Measurements from ENCODE around the gene CTBP2. TPM values are rescaled to one million over a fixed set of nuclear protein-coding genes. Genes with fewer than 3 reads are reported as not detected.

CTBP2 gene
- total and polyA plus RNA-seq, 4 donors = 19.2 to 80.6 (median 63.2) TPM

GRCh38 chr10:125012851-125013528 is 147.4 kb downstream of the CTBP2 start:
- no peak for TF ChIP-seq CTCF (IDR thresholded peaks at IDR 0.05; ENCODE audit: control extremely low read depth, extremely low read depth)
- H3K36me3 ChIP-seq (ENCODE audit: control insufficient read depth in 4 of 4, insufficient read depth in 4 of 4, low read length in 4 of 4) = peaks cover 0 to 13% (median 3%) of the 10 kb centered on the region in 4 donors
- no peaks in the 10 kb centered on the region for H3K9me3 ChIP-seq (ENCODE audit: control insufficient read depth in 4 of 4, insufficient read depth in 3 of 4, low read length in 3 of 4)
- ATAC-seq (ENCODE audit: insufficient read depth, low FRiP score) (no peak), DNase-seq (no peak)
- H3K4me3 ChIP-seq = no peak overlapping the region
- peaks cover 15 to 44% (median 29%) of the 10 kb centered on the region in 5 donors for H3K4me1 ChIP-seq (ENCODE audit: control insufficient read depth in 5 of 5, insufficient read depth in 5 of 5, low read length in 5 of 5)
- 95% methylated on average over 15 of the region's 15 CpGs for WGBS, 2 donors
- no peak overlapping the region for H3K27ac ChIP-seq (ENCODE audit: low read depth in 1 of 2, low read length in 1 of 2)
- H3K27me3 ChIP-seq (ENCODE audit: control insufficient read depth in 3 of 3, insufficient read depth in 3 of 3, low read length in 2 of 3) = no peaks in the 10 kb centered on the region
- no peak overlapping the region for H3K9ac ChIP-seq (ENCODE audit: insufficient read depth in 1 of 2, low read length in 2 of 2)

GRCh38 chr10:125011926-125012705 is 148.2 kb downstream of the CTBP2 start:
- H3K27me3 ChIP-seq (ENCODE audit: control insufficient read depth in 3 of 3, insufficient read depth in 3 of 3, low read length in 2 of 3) = no peaks in the 10 kb centered on the region
- H3K4me1 ChIP-seq (ENCODE audit: control insufficient read depth in 5 of 5, insufficient read depth in 5 of 5, low read length in 5 of 5) = peaks cover 12 to 38% (median 29%) of the 10 kb centered on the region in 5 donors
- H3K4me3 ChIP-seq = no peak overlapping the region
- peak overlapping the region; percentile 35 to 50 for H3K27ac ChIP-seq (ENCODE audit: low read depth in 1 of 2, low read length in 1 of 2)
- H3K9ac ChIP-seq (ENCODE audit: insufficient read depth in 1 of 2, low read length in 2 of 2) = no peak overlapping the region
- no peak for DNase-seq
- H3K36me3 ChIP-seq (ENCODE audit: control insufficient read depth in 4 of 4, insufficient read depth in 4 of 4, low read length in 4 of 4) = peaks cover 0 to 8% (median 2%) of the 10 kb centered on the region in 4 donors
- no peaks in the 10 kb centered on the region for H3K9me3 ChIP-seq (ENCODE audit: control insufficient read depth in 4 of 4, insufficient read depth in 3 of 4, low read length in 3 of 4)
- no peak for ATAC-seq (ENCODE audit: insufficient read depth, low FRiP score)
- 88 to 90% methylated on average over 27 of the region's 27 CpGs for WGBS, 2 donors
- no peak for TF ChIP-seq CTCF (IDR thresholded peaks at IDR 0.05; ENCODE audit: control extremely low read depth, extremely low read depth)

- Histone ChIP-seq H3K27ac (ENCODE audit: low read depth in 1 of 2, low read length in 1 of 2) (peak overlapping the region in 1 of 2 donors; percentile 50), H3K4me3 (no peak overlapping the region), H3K4me1 (ENCODE audit: control insufficient read depth in 5 of 5, insufficient read depth in 5 of 5, low read length in 5 of 5) (peaks cover 4 to 33% (median 28%) of the 10 kb centered on the region in 5 donors), H3K9ac (ENCODE audit: insufficient read depth in 1 of 2, low read length in 2 of 2) (no peak overlapping the region), H3K27me3 (ENCODE audit: control insufficient read depth in 3 of 3, insufficient read depth in 3 of 3, low read length in 2 of 3) (no peaks in the 10 kb centered on the region), H3K9me3 (ENCODE audit: control insufficient read depth in 4 of 4, insufficient read depth in 3 of 4, low read length in 3 of 4) (no peaks in the 10 kb centered on the region), H3K36me3 (ENCODE audit: control insufficient read depth in 4 of 4, insufficient read depth in 4 of 4, low read length in 4 of 4) (peaks cover 0 to 8% (median 3%) of the 10 kb centered on the region in 4 donors)
- DNase-seq = no peak
- ATAC-seq (ENCODE audit: insufficient read depth, low FRiP score) = no peak
- no peak for TF ChIP-seq CTCF (IDR thresholded peaks at IDR 0.05; ENCODE audit: control extremely low read depth, extremely low read depth)
- WGBS, 2 donors = 91 to 93% methylated on average over 16 of the region's 16 CpGs
These were observed 149.0 kb downstream of the CTBP2 start for GRCh38 chr10:125011171-125011925.
